Testis (tissue), 2 donors: Measurements from ENCODE around the gene CLIC4.

Experiments
- POLR2A ChIP-seq: fragments of 450-650 bp; IDR thresholded peaks from one replicate; pipeline ENCODE4 v1.6.1; 2017; ENCODE audit warnings: antibody characterized with exemption, mild to moderate bottlenecking, moderate library complexity
- TF ChIP-seq, protein P1 (sequence below), 3 experiments: fragments of 450-650 bp in 2 of 3; fragments of 200-600 bp in 1 of 3; sonication (generic) in 1 of 3; IDR thresholded peaks; one replicate each; pipeline ENCODE4 v1.5.1; 2016 to 2019; ENCODE audit warnings: antibody characterized with exemption in 3 of 3, mild to moderate bottlenecking in 2 of 3, moderate library complexity in 1 of 3

DNA sequence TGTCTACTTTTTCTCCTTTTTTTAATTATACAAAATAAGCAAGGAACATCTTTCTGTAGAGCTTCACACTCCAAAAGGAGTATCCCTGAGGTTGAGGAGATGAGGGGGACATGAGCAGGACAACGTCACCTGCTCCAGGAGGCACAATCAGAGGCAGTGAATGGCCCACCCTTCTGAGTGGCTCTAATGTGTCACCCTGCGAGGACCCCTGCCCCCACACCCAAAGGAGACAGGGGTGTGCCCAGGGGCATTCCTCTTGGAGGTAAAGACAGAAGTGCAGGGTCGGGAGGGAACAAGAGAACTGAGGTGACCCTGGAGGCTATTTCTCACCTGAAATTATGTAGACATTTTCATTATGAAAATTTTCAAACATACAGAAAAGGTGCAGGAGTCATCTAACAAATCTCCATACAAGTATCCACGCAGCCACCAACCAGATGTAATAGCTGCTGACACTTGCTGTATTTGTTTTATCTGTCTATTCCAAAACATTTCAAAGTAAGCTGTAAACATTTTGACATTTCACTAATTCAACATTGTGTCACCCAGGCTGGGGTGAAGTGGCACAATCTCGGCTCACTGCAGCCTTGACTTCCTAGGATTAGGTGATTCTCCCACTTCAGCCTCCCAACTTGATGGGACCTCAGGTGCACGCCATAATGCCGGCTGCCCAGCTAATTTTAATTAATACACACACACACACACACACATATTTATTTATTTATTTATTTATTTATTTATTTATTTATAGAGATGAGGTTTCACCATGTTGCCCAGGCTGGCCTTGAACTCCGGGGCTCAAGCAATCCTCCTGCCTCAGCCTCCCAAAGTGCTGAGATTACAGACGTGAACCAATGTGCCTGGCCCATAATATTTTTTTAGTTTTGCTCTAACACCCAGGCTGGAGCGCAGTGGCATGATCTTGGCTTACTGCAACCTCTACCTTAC is 114.1 kb downstream of the CLIC4 start:
- TF ChIP-seq, protein P1, sequence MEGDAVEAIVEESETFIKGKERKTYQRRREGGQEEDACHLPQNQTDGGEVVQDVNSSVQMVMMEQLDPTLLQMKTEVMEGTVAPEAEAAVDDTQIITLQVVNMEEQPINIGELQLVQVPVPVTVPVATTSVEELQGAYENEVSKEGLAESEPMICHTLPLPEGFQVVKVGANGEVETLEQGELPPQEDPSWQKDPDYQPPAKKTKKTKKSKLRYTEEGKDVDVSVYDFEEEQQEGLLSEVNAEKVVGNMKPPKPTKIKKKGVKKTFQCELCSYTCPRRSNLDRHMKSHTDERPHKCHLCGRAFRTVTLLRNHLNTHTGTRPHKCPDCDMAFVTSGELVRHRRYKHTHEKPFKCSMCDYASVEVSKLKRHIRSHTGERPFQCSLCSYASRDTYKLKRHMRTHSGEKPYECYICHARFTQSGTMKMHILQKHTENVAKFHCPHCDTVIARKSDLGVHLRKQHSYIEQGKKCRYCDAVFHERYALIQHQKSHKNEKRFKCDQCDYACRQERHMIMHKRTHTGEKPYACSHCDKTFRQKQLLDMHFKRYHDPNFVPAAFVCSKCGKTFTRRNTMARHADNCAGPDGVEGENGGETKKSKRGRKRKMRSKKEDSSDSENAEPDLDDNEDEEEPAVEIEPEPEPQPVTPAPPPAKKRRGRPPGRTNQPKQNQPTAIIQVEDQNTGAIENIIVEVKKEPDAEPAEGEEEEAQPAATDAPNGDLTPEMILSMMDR (IDR thresholded peaks at IDR 0.05), result no peak
- TF ChIP-seq POLR2A, result no peak
